ENCODE measurements around the gene CFH. TPM values are rescaled to one million over a fixed set of nuclear protein-coding genes. Genes with fewer than 3 reads are reported as not detected.

CFH gene
- total RNA-seq, 4 donors from 2014 or later: 7.2 to 83.8 (median 24.4) TPM

GRCh38 chr1:196674908-196675307 lies 23.1 kb downstream of the CFH start:
- Histone ChIP-seq H3K4me3 (no peak overlapping the region), H3K9me3 (no peaks in the 10 kb centered on the region), H3K36me3 (no peaks in the 10 kb centered on the region), H3K27ac (no peak overlapping the region), H3K4me1 (no peaks in the 10 kb centered on the region), H3K27me3 (no peaks in the 10 kb centered on the region)
- intact Hi-C loops (cut with DNase I; ENCODE audit: low total_unique reads): no loop called here
- no peak for DNase-seq
- TF ChIP-seq, protein P1, sequence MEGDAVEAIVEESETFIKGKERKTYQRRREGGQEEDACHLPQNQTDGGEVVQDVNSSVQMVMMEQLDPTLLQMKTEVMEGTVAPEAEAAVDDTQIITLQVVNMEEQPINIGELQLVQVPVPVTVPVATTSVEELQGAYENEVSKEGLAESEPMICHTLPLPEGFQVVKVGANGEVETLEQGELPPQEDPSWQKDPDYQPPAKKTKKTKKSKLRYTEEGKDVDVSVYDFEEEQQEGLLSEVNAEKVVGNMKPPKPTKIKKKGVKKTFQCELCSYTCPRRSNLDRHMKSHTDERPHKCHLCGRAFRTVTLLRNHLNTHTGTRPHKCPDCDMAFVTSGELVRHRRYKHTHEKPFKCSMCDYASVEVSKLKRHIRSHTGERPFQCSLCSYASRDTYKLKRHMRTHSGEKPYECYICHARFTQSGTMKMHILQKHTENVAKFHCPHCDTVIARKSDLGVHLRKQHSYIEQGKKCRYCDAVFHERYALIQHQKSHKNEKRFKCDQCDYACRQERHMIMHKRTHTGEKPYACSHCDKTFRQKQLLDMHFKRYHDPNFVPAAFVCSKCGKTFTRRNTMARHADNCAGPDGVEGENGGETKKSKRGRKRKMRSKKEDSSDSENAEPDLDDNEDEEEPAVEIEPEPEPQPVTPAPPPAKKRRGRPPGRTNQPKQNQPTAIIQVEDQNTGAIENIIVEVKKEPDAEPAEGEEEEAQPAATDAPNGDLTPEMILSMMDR (IDR thresholded peaks at IDR 0.05): no peak
- TF ChIP-seq POLR2A (IDR thresholded peaks at IDR 0.05): no peak

GRCh38 chr1:196677781-196678509 lies 26.1 kb downstream of the CFH start:
- Histone ChIP-seq H3K36me3 (no peaks in the 10 kb centered on the region), H3K4me1 (no peaks in the 10 kb centered on the region), H3K9me3 (no peaks in the 10 kb centered on the region), H3K27ac (no peak overlapping the region), H3K27me3 (no peaks in the 10 kb centered on the region), H3K4me3 (no peak overlapping the region)
- DNase-seq: no peak
- intact Hi-C loops (cut with DNase I; ENCODE audit: low total_unique reads): no loop called here
- TF ChIP-seq, protein P1 (IDR thresholded peaks at IDR 0.05): no peak
- no peak for TF ChIP-seq POLR2A (IDR thresholded peaks at IDR 0.05)

DNA sequence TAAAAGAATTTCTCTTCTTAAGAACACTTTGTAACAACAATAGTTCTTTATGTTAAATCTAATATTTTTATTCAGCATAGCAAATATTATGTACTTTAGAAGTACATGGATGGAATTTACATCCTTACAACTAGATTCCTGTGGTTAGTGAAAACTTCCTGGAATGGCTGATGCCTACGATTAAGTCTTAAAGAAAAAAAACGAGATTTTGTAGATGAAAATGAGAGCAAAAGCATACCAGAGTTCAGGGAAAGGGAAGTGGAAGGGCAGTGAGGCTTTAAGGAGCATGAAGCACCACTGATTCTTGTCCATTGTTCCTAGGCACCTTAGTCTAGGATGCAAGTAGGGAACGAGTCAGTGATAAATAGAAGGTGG lies 26.7 kb downstream of the CFH start:
- Histone ChIP-seq H3K4me3 (no peak overlapping the region), H3K9me3 (no peaks in the 10 kb centered on the region), H3K27ac (no peak overlapping the region), H3K27me3 (no peaks in the 10 kb centered on the region), H3K4me1 (no peaks in the 10 kb centered on the region), H3K36me3 (no peaks in the 10 kb centered on the region)
- intact Hi-C loops (cut with DNase I; ENCODE audit: low total_unique reads): no loop called here
- no peak for TF ChIP-seq POLR2A (IDR thresholded peaks at IDR 0.05)
- TF ChIP-seq, protein P1 (IDR thresholded peaks at IDR 0.05): no peak
- no peak for DNase-seq

GRCh38 chr1:196680107-196680506 lies 28.3 kb downstream of the CFH start:
- H3K9me3 ChIP-seq: no peaks in the 10 kb centered on the region
- no peaks in the 10 kb centered on the region for H3K36me3 ChIP-seq
- DNase-seq: no peak
- H3K4me3 ChIP-seq: no peak overlapping the region
- intact Hi-C loops (cut with DNase I; ENCODE audit: low total_unique reads): no loop called here
- no peaks in the 10 kb centered on the region for H3K4me1 ChIP-seq
- H3K27ac ChIP-seq: no peak overlapping the region
- no peaks in the 10 kb centered on the region for H3K27me3 ChIP-seq
- TF ChIP-seq POLR2A (IDR thresholded peaks at IDR 0.05): no peak
- TF ChIP-seq, protein P1 (IDR thresholded peaks at IDR 0.05): no peak

DNA sequence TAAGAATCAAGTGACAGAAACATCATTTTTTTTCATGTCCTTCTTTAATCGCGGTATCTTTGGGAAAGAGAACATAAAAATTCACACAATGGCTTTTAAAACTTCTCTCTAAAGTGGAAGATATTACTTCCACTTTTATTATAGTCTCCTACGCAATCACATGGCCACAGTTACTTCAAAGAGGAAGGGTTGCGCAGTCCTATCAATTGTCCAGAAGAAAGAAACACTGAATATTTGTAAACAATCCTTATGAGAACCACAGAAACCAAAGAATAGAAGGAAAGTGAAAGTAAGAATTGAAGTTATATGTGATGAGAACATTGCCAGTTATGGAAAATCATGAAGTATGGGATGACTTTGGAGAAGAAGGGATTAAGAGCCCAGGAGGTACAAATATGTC lies 32.6 kb downstream of the CFH start:
- Histone ChIP-seq H3K27ac (no peak overlapping the region), H3K4me1 (no peaks in the 10 kb centered on the region), H3K4me3 (no peak overlapping the region), H3K27me3 (no peaks in the 10 kb centered on the region), H3K9me3 (no peaks in the 10 kb centered on the region), H3K36me3 (no peaks in the 10 kb centered on the region)
- TF ChIP-seq POLR2A (IDR thresholded peaks at IDR 0.05): no peak
- TF ChIP-seq, protein P1 (IDR thresholded peaks at IDR 0.05): no peak
- no peak for DNase-seq
- intact Hi-C loops (cut with DNase I; ENCODE audit: low total_unique reads): no loop called here

Measured in uterus (tissue), 4 donors.